ENCODE results near the gene APBB2. TPM values are rescaled to one million over a fixed set of nuclear protein-coding genes. Genes with fewer than 3 reads are reported as not detected.

APBB2 gene
- total and polyA plus RNA-seq, 2 of the 4 experiments (the other 2 are of a cell fraction) = 47.9 to 75.5 TPM

DNA sequence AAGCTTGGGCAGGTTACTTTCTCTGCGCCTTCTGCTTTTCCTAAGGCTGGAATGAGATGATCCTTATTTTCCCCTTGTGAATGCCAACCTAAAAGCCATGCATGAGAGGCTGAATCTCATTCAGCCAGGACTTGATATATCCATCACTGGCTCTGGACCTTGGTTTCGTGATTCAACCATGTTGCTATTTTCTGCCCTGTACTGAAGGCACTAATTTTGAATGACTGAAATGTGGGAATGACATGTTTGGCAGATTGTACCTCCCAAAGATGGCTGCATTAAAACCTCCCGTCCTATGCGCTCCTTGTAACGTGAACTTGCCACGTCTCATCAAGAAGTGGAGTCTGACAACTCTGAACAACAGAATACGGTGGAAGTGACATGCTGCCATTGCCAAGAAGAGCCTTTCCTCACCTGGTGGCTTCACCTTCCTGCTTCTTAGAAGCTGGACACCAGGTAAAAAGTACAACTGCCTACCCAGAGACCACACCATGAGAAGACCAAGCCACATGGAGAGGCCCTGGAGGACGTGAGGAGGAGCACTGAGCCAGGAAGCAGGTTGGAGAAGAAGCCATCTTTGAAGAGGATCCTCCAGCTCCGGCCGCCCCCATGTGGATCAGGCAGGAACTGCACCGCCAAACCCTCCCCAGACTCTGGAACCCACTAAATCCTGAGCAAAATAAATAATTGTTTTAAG, 290.1 kb downstream of the APBB2 start:
- WGBS, 2 experiments (ENCODE audit: extremely low coverage in 2 of 2, insufficient read length in 1 of 2) = 84% methylated on average over 5 of the region's 11 CpGs; no CpG with 5 or more reads in 1 of the 2 experiments
- ChIA-PET POLR2A (ENCODE audit: unreplicated experiment) (interaction anchor here (1.4 kb wide), 1 partner anchor 333 kb away, joined by 4 read pairs; the partner anchor contains the start of gene UCHL1), CTCF (interaction anchor here (0.6 to 2.1 kb wide), 16 partner anchors 8 to 299 kb away, joined by 3 to 11 read pairs (median 4); partner anchors contain the start of gene APBB2)
- Histone ChIP-seq H4K91ac (ENCODE audit: insufficient read depth, low read depth, low read length) (peak overlapping the region; percentile 80), H3K18ac (ENCODE audit: low read depth, low read length) (no peak overlapping the region), H3K36me3 (ENCODE audit: control insufficient read depth, insufficient read depth, low read length) (no peaks in the 10 kb centered on the region), H2BK20ac (ENCODE audit: low read depth, low read length) (peak overlapping the region; percentile 48; the same call in 1 of the 2 replicates), H4K20me1 (ENCODE audit: insufficient read depth, low read length) (no peaks in the 10 kb centered on the region), H3K14ac (replicated peaks; ENCODE audit: low read depth, low read length) (peak overlapping the region; percentile 61), H3K4ac (ENCODE audit: low read depth, low read length) (peak overlapping the region; percentile 81), H3K9ac (ENCODE audit: low read depth, low read length) (no peak overlapping the region), H2BK120ac (ENCODE audit: low read depth, low read length) (peak overlapping the region; percentile 80; the same call in 1 of the 2 replicates), H3K79me1 (ENCODE audit: low read depth in 1 of 2, low read length in 2 of 2) (peaks cover 0 to 4% of the 10 kb centered on the region in 2 experiments; a peak in 1 of 4 replicates), H4K5ac (ENCODE audit: low read depth, low read length) (peak overlapping the region; percentile 92), H2AK5ac (ENCODE audit: low read depth, low read length) (peak overlapping the region; percentile 77; the same call in 1 of the 2 replicates), H2AK9ac (replicated peaks; ENCODE audit: low read depth, low read length, poor library complexity) (peak overlapping the region; percentile 62), H3K27ac (ENCODE audit: insufficient read depth, low read length) (no peak overlapping the region), H3K56ac (ENCODE audit: extremely low read depth, insufficient read depth, low read length) (no peak overlapping the region), H3K27me3 (ENCODE audit: control insufficient read depth, insufficient read depth, low read length) (no peaks in the 10 kb centered on the region), H2BK5ac (ENCODE audit: low read depth, low read length, poor library complexity, severe bottlenecking) (peak overlapping the region; percentile 57), H2AFZ (replicated peaks; ENCODE audit: low read length, poor library complexity) (peak overlapping the region; percentile 86), H3K23ac (ENCODE audit: low read depth, low read length) (no peak overlapping the region), H2BK15ac (ENCODE audit: low read depth, low read length) (peak overlapping the region; percentile 39; the same call in 2 of the 3 replicates), H3K4me2 (ENCODE audit: low read depth, low read length) (no peak overlapping the region), H3K4me1 (ENCODE audit: control insufficient read depth, insufficient read depth, low read length) (no peaks in the 10 kb centered on the region), H3K9me1 (ENCODE audit: insufficient read depth, low read length) (peaks cover 4% of the 10 kb centered on the region; the same call in 1 of the 2 replicates), H3K9me3 (ENCODE audit: control insufficient read depth, insufficient read depth, low read length) (no peaks in the 10 kb centered on the region), H3K4me3 (ENCODE audit: insufficient read depth, low read depth, low read length) (no peak overlapping the region), H4K8ac (ENCODE audit: low read depth in 2 of 2, low read length in 2 of 2) (peak overlapping the region; percentile 23 to 97; a peak in 3 of 4 replicates)
- TF ChIP-seq BHLHE40 (IDR thresholded peaks at IDR 0.05; ENCODE audit: low read depth, low read length) (no peak), SMC3 (IDR thresholded peaks at IDR 0.05; ENCODE audit: low read depth, low read length) (peak; percentile 83), FOS (IDR thresholded peaks at IDR 0.05; ENCODE audit: low read depth, low read length) (no peak), RCOR1 (IDR thresholded peaks at IDR 0.05; ENCODE audit: insufficient replicate concordance, low read length) (no peak), RFX5 (IDR thresholded peaks at IDR 0.05; ENCODE audit: low read depth, low read length) (no peak), POLR2A (IDR thresholded peaks at IDR 0.05; ENCODE audit: low read depth, low read length) (no peak), RAD21 (IDR thresholded peaks at IDR 0.05; ENCODE audit: low read length) (peak; percentile 82)
- TF ChIP-seq, protein P1, sequence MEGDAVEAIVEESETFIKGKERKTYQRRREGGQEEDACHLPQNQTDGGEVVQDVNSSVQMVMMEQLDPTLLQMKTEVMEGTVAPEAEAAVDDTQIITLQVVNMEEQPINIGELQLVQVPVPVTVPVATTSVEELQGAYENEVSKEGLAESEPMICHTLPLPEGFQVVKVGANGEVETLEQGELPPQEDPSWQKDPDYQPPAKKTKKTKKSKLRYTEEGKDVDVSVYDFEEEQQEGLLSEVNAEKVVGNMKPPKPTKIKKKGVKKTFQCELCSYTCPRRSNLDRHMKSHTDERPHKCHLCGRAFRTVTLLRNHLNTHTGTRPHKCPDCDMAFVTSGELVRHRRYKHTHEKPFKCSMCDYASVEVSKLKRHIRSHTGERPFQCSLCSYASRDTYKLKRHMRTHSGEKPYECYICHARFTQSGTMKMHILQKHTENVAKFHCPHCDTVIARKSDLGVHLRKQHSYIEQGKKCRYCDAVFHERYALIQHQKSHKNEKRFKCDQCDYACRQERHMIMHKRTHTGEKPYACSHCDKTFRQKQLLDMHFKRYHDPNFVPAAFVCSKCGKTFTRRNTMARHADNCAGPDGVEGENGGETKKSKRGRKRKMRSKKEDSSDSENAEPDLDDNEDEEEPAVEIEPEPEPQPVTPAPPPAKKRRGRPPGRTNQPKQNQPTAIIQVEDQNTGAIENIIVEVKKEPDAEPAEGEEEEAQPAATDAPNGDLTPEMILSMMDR (conservative IDR thresholded peaks at IDR 0.05; ENCODE audit: low read depth, low read length) = peak; percentile 88
- BruUV-seq (replicated peaks) = no TSS peak
- in situ Hi-C loops (cut with MboI; ENCODE audit: low sequenced_read_pairs) = loop anchor here (5.0 to 25.0 kb wide), 2 partner anchors 293 to 738 kb away; no protein-coding TSS in a partner anchor
- intact Hi-C loops (cut with micrococcal nuclease) = loop anchor here (1.0 to 10.0 kb wide), 3 partner anchors 16 to 721 kb away; no protein-coding TSS in a partner anchor
- DNase-seq (peak; percentile 49), ATAC-seq (ENCODE audit: low read depth) (peak; percentile 92)
- dilution Hi-C loops (cut with HindIII; ENCODE audit: low sequenced_read_pairs, unreplicated experiment) = no loop called here

All from IMR-90 (cell line).